ENCODE results near the gene POLE3.
"Not testable (repeated sequence)": the region's sequence is repeated elsewhere in the genome, so short reads cannot be mapped to it uniquely, and the experiment has no call there.

Gene POLE3

DNA sequence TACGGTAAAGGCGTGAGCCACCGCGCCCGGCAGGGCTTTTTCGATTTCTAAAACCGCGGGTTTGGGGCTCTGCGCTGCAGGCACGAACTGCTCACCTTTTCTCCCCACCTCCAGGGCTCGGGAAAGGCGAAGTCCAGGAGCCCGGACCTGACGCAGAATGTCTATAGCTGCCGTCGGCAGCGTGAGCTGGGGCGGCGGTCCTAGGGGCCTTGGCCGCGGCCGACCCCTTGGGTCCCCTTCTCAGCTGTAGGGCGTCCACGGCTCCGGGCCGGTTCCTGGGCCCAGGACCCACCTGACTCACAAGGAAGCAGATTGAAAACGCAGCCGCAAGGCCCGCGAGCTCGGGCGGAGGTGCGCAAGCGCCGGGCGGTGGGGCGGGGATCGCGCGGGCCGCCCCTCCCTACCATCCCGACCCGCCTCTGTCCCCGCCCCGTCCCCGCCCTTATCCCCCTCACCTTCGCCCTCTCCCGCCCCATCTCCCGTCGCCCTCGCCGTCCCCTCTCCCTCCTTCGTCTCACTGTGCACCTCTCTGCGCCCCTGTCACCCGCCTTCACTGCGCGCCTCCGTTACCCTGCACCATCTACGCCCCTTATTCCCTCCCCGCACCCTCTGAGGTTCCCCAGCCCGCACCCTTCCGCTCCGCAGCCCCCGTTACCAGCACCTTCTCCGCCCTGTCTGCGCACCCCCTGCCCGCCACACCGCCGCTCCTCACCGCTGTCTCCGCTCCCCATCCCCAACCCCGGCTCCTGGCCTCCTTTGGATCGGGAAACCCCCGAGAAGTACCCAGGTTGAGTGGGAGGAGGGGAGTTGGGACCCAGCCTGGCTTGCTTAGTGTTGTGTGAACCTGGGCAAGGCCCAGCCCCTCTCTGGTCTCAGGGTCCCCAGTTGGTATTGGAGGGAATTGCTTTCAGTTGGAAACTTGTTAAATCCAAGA, 33.6 kb downstream of the POLE3 start, which contains the start of gene HDHD3:
Gene HDHD3, minus strand, starts transcription at position 353 of the 934 bp plus-strand sequence. CDS start 2,632 bp downstream, outside the sequence.
- DNase-seq (ENCODE audit: low spot score): peak; percentile 90

DNA sequence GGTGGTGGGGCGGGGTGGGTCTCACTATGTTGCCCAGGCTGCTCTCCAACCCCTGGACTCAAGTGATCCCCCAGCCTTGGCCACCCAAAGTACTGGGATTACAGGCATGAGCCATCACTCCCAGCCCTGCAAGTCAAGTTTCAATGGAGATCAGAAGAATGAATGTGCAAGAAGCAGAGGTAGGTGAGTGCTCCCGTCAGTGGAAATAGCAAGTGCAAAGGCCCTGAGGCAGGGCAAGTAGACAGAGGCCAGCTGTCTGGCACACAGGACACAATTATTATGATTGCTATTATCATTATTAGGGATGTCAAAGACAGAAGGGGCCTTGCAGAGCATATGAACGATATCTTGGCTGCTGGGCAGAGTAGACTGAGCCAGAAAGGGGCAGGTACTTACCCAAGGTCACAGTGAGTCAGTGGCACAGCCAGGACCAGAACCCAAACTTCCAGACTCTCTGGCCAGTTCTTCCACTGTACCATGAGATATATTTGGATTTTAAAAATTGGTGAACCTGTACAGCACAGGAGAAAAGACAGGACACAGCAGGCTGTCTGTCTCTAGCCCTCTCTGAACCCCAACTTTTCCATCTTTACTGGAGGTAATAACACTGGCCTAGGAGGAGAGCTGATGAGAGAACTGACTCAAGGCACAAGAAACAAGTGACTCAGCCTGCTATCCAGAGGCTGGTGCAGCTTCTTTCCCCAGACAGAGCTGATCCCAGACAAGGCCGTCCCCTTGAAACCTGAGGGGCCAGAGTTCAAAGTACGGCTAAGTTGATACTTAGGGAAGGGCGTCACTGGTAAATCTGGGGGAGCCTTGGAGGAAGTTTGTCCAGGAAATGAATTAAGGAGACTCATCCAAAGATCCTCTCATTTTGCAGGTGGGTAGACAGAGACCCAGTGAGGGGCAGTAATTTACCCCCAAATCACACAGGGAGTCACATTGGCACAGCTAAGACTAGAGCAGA, 35.1 kb downstream of the POLE3 start:
- no peak for DNase-seq (ENCODE audit: low spot score)

DNA sequence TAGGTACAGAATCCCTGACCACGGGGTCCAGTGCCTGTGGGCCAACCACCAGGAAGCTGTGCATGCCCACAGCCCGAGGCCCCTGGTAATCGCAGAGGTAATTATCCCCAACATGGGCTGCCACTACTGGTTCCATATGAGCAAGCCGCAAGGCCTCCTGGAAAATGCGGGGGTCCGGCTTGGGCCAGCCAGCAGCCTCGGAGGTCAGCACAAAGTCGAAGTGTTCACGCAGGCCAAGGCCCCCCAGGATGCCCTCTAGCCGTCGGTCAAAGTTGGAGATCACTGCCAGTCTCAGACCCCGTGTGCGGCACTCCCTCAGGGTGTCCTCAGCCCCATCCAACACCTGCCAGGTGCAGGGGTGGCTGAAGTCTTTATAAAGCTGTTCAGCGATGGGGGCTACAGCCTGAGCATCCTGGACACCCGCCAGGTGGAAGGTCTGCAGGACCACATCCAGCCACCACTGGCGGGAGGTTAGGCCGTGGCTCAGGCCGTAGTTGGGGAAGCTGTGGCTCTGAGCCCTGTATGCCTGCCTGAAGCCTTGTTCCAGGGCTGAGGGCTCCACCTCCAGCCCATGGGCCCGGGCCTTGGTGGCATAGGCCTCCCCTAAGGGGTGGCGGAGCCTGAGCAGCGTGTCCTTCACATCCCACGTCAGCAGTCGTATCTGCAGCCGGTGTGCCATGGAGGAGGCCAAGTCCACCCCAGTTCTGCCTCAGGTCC, 36.6 kb downstream of the POLE3 start:
- DNase-seq (ENCODE audit: low spot score): no peak

DNA sequence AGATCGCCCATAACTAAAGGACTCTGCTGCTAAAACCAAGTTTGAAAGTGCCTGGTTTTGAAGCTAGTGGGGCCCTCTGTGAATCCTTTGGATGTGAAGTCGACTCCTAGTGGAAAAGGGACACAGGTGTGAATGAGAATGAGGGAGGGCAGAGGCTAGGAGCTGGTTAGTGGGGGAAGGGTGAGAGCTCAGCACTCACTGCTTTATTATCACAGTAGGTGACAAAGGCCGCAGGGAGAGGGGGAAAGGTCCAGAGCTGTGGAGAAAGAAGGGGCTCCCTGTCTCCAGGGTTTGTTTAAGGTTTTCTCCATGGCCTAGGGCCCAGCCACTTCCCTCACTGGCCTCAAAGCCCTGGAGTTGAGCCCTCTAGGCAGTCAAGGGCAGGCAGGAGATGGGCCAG, 37.2 kb downstream of the POLE3 start:
- DNase-seq (ENCODE audit: low spot score): no peak

DNA sequence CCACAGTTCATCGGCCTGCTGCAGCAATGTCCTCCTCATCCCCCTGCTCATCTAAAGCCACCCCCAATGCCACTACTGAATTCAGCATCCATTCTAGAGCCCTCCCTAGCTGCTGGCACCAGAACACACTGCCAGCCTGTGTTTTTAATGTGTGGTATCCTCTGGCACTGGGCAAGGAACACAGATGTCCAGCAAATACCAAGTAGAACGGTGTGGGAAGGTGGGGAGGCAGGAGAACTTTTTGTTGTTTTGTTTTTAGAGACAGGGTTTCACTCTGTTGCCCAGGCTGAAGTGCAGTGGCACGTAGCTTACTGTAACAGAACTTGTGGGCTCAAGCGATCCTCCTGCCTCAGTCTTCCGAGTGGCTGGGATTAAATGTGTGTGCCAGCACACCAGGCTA, 38.4 kb downstream of the POLE3 start:
- DNase-seq (ENCODE audit: low spot score): no peak

DNA sequence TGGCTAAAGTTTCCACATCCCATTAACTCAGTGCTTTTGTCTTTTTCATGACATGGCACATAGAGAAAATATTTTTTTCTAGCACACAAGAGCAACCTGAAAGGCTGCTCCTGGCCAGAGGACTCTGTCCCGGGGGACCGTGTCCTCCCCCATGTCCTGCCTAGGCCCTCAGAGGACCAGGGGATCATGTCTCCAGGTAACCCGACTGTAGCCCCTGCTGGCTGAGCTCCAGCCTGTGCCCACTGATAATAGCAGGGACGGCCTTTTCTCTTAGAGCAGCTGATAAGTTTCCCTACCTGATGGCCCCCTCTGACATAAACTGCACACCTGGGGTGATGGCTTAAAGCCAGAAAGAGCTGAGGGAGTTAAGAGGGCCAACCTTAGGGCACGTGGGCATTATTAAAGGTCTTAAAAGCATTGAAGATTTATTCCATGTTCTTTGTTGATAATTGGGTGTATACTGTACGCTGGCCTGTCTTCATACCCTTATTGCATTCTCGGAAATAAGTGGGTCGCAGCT, 39.6 kb downstream of the POLE3 start:
- DNase-seq (ENCODE audit: low spot score): no peak

DNA sequence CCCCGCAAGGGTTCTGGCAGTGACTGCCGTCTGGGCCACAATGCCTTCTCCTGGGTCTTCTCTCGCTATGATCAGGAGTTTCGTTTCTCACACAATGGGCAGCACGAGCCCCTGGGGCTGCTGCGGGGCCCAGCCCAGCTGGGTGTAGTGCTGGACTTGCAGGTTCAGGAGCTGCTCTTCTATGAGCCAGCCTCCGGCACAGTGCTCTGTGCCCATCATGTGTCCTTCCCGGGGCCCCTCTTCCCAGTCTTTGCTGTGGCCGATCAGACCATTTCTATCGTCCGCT, 40.7 kb downstream of the POLE3 start:
- no peak for DNase-seq (ENCODE audit: low spot score)

DNA sequence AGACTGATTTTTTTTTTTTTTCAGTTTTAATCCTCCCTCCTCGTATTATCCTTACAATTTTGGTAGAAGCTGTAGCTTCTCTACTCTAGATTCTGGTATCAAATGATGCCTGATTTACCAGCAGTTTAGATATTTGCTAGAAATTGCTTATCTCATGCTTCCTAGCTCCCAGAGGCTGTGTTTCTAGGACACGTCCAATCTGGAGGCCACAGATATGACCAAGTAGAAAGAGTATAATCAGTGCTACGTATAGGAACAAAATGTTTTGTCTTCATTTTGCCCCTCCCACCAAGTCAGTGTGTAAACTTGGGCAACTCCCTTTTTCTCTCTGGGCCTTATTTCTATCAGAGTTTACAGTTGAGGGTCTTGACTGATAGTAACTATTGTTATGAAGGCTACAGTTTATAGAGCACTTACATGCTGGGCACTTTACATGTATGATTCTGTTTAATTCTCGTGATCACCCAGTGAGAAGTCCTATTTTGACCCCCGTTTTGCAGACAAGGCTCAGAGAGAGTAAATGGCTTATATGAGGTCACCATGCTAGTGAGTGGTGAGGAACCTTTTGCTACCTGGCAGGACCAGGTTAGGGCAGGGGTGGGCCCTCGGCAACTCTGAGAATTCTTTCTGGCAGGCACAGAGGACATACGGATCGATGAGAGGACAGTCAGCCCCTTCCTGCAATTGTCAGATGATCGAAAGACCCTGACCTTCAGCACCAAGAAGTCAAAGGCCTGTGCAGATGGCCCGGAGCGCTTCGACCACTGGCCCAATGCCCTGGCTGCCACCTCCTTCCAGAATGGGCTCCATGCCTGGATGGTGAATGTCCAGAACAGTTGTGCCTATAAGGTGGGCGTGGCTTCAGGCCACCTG, 41.3 kb downstream of the POLE3 start:
- DNase-seq (ENCODE audit: low spot score): no peak

DNA sequence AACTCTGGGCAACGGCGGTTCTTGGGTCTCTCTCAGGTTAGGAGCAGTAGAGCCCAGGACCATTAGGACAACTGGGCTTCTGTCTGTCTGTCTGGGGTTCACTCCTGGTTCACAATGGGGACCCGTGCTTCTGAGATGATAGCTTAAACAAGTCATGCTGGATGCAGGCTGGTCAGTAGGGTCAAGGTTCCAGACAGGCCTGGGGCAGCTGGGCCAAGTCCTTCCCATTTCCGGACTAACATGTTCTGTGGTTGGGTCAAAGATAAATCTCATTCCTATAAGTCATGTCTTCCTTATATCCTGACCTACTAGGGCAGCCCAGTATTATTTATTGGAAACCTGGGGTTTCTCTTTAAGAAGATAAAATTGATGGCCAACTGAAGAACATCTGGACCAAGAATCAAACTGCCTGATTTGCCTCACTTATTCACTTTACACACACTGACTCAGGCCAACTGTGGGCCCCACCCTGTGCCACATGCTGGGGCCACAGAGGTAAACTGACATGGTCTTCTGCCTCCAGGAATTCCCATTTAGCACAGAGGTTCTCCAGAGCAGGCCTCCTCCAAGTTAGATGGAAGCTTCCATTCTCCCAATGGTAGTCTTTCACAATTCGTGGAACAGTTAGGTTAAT, 42.0 kb downstream of the POLE3 start:
- DNase-seq (ENCODE audit: low spot score): no peak

DNA sequence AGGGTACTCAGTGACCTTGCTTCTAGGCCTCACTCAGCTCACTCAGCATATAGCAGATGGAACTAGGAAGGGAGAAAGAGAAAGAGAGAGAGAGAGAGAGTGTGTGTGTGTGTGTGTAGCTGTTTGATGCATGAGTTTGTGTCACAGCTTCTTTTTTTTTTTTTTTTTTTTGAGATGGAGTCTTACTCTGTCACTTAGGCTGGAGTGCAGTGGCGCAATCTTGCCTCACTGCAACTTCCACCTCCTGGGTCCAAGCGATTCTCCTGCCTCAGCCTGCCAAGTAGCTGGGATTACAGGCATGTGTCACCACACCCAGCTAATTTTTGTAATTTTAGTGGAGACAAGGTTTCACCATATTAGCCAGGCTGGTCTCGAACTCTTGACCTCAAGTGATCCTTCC, 44.8 kb downstream of the POLE3 start:
- DNase-seq (ENCODE audit: low spot score): not testable (repeated sequence)

DNA sequence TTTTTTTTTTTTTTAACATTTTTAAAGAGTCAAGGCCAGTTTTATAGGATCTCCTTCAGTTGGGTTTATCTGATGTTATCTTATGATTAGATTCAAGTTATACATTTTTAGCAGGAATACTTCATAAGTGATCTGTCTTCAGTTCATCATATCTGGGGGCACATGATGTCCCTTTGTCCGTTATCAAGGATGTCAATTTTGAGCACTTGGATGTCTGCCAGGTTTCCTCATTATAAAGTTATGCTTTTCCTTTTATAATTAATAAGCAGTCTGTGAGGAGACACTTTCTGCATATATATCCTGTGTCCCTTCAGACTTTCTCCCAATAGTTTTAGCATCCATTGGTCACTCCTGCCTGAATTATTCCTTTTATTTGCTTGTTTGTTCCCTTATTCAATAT, 45.5 kb downstream of the POLE3 start:
- no peak for DNase-seq (ENCODE audit: low spot score)

DNA sequence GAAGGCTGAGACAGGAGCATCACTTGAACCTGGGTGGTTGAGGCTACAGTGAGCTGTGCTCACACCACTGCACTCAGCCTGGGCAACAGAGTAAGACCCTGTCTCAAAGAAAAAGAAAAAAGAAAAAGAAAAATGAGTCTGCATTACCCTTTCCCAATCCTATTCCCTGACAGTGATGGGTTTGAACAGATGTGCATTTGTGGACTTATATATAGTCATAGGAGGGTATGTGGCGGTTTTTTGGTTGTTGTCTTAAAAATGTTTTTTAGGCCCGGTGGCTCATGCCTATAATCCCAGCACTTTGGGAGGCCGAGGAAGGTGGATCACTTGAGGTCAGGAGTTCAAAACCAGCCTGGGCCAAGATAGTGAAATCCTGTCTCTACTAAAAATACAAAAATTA, 47.1 kb downstream of the POLE3 start:
- DNase-seq (ENCODE audit: low spot score): no peak

DNA sequence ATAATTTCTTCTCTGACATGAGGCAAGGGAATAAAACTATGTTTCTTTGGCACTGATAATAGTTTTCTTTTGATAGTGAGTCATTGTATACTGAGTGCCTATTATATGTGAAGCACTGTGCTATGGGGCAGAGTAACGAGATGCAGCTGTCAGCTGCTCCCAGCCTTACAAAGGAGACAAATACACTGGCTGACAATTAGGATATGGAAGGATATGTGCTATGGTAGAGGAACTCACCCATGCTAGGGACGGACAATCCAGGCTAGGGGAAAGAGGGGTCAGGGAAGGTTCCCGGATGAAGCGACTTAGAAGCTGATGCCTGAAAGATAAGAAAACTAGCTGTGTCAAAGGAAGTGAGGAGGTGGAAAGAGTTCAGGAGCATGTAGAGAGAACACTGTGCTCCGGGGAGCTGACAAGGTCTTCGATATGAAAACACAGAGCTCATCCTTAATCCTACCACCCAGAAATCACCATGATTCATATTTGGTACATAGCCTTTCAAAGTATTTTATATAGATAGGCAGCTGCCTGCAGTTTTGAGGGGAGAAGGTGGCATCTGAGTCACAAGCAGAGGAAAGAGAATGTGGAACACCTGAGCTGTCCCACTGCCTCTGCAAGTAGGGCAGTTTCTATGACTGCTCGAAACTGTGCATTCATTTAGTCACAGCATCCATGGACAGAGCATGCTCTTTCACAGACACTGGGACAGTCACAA, 49.0 kb downstream of the POLE3 start:
- peak; percentile 38 for DNase-seq (ENCODE audit: low spot score)

DNA sequence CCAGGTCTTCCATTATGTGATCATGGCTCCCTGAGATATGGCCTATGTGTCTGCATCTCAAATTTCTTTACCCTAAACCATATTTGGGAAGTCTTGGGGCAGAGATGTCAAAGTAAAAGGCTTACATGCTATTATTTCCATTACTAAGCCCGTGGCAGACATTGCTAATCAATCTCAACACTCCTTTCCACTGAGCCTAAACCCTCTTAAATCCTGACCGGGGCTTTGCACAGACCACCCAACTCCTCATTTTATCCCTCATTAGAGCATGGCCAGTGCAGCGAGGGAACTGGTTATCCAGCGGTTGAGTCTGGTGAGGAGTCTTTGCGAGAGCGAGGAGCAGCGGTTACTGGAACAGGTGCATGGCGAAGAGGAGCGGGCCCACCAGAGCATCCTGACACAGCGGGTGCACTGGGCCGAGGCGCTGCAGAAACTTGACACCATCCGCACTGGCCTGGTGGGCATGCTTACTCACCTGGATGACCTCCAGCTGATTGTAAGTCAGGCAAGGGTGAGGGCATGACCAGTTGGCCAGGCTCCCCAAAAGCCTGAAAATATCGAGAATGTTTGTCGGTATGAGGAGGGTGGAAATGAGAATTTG, 50.1 kb downstream of the POLE3 start:
- DNase-seq (ENCODE audit: low spot score): no peak

DNA sequence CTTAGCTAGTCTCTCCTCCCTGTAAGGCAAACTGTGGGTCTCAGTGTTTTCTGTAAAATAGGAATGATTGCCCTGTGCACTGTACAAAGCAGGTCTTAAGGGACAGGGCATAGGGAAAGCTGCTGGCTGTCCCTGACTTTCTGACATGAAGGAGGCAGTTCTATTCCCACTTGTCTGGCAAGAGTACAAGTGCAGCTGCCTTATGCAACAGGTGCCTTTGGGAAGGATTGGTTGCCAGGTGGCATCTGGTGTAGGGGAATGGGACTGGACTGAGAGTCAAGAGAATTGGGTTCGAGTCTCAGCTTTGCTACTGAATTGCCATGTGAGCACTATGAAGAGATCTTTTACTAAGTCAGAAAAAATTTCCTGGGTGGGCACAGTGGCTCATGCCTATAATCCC, 51.1 kb downstream of the POLE3 start:
- no peak for DNase-seq (ENCODE audit: low spot score)

Data from AG08395 (cell line).